Activated CD8-positive, alpha-beta memory T cell treated with anti-CD3 and anti-CD28 coated beads for 1 hour (primary cell): ENCODE data around the gene PPFIBP1.
"Not testable (repeated sequence)": the region's sequence is repeated elsewhere in the genome, so short reads cannot be mapped to it uniquely, and the experiment has no call there.

Experiments
- DNase-seq, 2 donors: peaks; one replicate each; pipeline ENCODE4 v3.0.0-alpha.2; 2020; ENCODE audit warnings: low read depth in 1 of 2; ENCODE audit errors: extremely low read depth in 1 of 2

PPFIBP1 gene

GRCh38 chr12:27541031-27541719 is 17.2 kb downstream of the PPFIBP1 start:
- DNase-seq: no peak

DNA sequence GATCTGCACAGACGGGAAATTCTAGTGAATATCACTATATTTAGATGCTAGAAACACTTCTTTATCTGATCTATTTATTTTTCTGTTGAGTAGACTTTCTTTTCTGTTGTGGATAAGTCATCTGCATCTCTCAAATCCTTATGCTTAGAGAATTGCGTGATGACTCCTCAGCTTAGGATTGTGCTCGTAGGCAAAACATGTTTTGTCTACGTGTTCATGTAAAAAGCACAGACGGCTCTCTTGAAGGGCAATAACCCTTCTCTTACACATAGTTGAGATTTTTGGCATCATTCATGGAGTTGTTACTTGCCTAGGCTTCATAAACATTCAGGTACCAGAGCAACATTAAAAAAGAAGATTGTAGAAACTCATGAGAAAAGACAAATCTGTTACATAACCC is 18.6 kb downstream of the PPFIBP1 start:
- DNase-seq: no peak

DNA sequence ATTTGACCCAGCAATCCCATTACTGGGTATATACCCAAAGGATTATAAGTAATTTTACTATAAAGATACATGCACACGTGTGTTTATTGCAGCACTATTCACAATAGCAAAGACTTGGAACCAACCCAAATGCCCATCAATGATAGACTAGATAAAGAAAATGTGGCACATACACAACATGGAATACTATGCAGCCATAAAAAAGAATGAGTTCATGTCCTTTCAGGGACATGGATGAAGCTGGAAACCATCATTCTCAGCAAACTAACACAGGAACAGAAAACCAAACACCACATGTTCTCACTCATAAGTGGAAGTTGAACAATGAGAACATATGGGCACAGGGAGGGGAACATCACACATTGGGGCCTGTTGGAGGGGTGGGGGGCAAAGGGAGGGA is 20.9 kb downstream of the PPFIBP1 start:
- DNase-seq: not testable (repeated sequence)

GRCh38 chr12:27545665-27546064 is 21.7 kb downstream of the PPFIBP1 start:
- no peak for DNase-seq

DNA sequence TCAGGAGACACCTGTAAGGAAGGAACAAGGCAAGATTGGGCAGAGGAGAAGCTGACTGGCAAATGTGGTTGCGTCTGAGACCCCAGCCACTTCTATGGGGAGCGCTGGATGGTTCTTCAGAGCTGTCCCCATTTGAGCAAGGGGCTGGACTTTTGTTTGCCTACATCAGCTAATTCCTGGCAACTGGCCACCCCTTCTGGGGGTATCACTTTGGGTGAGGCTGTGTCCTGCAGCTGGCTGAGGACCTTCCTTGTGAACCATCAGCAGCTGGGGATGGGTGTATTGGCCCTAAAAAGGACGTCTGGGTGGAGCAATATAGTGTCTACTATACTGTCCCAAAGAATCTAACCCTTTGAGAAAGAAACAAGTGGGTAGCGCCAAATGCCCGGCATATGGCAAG is 23.6 kb downstream of the PPFIBP1 start:
- DNase-seq: no peak

DNA sequence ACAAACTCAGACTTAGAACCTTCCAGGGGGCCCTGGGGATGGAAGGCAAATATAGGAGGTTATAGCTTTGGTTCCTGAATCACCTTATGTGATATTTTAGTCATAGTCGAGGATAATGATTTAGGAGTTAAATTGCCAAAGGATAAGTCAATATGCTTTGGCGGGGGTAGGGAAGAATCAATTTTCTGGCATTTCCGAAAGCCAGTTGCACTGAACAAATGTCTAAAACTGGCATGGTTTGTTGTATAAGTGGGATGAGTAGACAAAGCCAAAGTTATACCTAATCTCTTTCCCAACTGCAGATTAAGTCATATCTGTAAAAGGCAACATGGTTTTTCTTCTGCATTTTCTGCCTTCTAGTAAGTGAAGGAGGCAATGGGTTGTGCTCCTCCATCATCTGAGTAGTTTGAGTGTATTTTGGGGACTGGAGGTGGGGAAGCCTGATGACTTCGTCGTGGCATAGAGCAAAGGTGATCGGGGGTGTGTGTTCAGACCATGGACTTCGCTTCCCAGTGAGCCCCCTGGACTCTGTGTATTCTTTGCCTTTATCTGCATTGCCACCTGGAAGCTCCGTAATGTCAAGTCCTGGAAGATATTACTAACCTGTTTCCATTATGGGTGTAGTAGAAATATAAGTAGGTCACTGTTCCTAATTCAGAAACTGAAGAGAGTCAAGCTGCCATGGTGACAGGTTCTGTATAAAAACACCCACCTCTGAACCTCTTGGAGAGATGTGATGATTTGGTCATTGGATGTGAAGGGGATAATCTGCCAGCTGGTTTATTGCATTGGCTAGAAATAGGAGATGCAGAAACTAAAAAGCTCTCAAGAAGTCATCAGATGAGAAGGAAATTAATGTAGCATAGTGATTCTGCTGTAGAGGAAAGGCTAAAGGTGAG is 24.5 kb downstream of the PPFIBP1 start:
- no peak for DNase-seq

DNA sequence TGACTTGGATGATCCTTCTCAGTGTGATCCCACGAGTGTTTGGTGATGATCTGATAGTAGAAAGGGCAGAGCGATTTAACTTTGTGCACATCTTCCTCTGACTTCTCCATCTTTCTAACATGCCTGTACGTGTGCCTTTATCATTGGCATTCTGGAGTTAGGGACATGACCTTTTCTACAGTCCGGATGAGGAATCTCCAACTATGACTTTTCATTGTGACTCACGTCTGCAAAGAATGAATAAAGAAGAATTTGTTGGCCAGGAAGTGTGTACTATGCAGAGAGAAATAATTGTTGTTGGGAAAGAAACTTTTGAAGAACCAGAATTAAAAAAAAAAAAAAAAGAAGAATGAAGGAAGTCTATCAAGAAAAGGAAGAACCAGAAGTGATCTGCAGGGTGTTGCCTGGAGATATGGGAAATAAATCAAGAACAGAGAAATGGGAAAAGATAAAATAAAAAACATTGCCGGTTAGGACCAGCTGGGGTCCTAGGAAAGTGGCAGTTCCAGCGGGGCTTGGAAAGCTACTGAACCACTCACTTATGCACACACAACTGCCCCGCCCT is 25.3 kb downstream of the PPFIBP1 start:
- no peak for DNase-seq

DNA sequence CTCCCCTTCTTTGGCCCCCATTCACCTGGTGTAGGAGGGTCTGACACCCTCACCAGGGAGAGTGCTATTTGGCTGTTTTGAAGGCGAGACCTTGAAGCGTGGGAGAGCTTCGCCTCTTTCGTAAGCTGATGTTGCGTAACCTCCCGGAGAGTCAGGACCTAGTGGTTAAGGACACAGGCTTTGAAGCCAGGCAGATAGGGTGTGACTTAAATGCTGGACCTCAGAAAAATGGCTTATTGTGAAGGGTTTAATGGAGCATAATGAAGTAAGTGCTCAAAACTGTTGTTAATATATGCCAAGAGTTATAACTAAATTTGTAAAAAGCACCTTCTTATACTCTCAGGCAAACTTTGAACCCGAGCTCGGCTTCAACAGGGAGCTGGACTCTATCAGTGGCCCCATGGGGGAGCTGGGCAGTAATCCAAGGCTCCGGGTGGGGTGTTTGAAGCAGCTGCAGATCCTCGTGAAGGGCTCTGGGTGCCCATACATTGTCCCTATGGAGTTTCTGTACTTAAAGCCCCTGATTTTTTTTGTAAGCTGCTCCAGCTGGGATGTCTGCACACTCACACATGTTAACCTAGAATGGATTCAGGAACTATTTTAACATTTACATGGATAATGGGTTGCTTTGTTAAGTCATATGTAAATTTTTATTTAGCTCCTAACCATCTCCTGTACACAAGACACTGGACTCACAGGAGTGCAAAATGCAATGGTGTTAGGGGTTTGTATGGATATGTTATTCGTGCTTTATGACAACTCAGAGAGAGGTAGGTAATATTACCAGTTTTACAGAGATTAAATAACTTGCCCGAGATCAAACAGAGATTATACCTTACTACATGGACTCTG is 26.0 kb downstream of the PPFIBP1 start:
- no peak for DNase-seq

DNA sequence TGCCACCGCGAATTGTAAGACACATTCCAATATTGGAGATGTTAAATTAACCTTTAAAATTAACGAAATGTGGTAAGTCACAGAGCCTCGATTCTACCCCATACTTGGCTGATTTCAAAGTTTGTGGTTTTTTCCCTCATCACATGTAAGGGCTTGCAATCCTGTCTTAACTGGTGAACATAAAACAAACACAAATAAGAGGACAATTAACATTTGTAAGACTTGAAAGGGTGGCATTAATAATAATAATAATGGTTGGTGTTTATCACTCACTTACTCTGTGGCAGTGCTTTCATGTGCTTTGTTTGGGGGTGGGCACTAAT is 26.6 kb downstream of the PPFIBP1 start:
- DNase-seq: no peak

GRCh38 chr12:27551172-27551840 is 27.3 kb downstream of the PPFIBP1 start:
- no peak for DNase-seq

GRCh38 chr12:27552235-27552634 is 28.2 kb downstream of the PPFIBP1 start:
- DNase-seq: no peak

DNA sequence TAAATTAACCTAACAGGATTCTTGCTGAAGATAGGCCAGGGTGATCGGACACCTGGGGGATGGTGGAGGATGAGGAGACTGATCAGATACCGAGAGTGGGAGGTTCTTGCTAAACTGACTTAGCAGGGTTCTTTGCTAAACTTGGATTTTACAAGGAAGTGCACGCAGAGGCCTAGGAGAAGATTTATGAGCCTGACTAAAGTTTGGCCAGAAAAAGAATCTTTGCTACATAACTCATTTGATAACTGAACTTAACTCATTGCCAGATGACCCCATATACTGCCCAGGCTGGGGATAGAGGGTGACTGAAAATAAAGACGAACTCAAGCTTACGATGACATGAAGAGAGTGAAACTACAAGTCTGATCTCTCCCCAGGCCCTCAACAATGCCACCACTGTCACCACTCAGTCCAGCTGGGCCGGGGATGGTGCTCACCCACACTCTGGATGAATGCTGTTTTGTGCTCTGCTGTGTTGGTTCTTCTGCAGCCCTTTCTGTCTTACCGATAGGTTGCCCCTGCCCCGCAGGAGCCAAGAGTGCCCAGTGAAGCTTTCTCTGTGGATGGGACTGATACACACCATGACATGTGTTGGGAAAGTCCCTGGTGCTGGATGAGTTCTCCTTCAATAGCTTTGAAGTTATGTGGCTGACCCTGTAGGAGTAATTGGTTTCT is 29.0 kb downstream of the PPFIBP1 start:
- no peak for DNase-seq

GRCh38 chr12:27553941-27554340 is 29.9 kb downstream of the PPFIBP1 start:
- no peak for DNase-seq

GRCh38 chr12:27554421-27555186 is 30.6 kb downstream of the PPFIBP1 start:
- DNase-seq: no peak

- DNase-seq: no peak
Measured at GRCh38 chr12:27555361-27555760, 31.4 kb downstream of the PPFIBP1 start.

- no peak for DNase-seq
Measured at GRCh38 chr12:27555925-27556778, 32.1 kb downstream of the PPFIBP1 start.

DNA sequence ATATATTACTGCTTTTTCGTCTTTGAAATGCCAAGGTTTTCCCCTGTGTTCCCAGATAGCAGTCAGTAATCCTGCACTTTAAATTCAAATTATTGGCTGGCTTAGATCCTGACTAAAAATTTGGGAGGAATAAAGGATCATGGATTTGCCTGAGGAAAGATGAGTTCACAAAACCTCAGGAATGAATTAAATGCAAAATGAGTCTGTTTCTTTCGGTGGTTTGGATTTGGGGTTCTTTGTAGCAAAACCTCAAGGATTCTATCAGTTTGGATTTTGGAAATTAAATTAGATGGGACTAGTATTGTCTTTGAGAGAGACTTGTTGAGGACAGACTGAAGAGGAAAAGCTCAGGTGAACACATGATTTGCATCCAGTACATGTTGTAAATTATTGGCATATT is 36.1 kb downstream of the PPFIBP1 start:
- no peak for DNase-seq
